ENCODE results near the gene SYT1. TPM values are rescaled to one million over a fixed set of nuclear protein-coding genes. Genes with fewer than 3 reads are reported as not detected.

SYT1 gene
- total and polyA plus RNA-seq, 2 donors (not counting 1 experiment from before 2014, with no cell fraction given), result 0.90 to 2.1 TPM

GRCh38 chr12:78865516-78865915, 942 bp downstream of the SYT1 start:
- no peak overlapping the region for H3K27ac ChIP-seq (ENCODE audit: insufficient read depth, low read length)
- TF ChIP-seq, protein P1, sequence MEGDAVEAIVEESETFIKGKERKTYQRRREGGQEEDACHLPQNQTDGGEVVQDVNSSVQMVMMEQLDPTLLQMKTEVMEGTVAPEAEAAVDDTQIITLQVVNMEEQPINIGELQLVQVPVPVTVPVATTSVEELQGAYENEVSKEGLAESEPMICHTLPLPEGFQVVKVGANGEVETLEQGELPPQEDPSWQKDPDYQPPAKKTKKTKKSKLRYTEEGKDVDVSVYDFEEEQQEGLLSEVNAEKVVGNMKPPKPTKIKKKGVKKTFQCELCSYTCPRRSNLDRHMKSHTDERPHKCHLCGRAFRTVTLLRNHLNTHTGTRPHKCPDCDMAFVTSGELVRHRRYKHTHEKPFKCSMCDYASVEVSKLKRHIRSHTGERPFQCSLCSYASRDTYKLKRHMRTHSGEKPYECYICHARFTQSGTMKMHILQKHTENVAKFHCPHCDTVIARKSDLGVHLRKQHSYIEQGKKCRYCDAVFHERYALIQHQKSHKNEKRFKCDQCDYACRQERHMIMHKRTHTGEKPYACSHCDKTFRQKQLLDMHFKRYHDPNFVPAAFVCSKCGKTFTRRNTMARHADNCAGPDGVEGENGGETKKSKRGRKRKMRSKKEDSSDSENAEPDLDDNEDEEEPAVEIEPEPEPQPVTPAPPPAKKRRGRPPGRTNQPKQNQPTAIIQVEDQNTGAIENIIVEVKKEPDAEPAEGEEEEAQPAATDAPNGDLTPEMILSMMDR (conservative IDR thresholded peaks at IDR 0.05 in 1 of 2, IDR thresholded peaks at IDR 0.05 in 1 of 2; ENCODE audit: low read depth in 1 of 2, low read length in 2 of 2), result no peak
- no peak for TF ChIP-seq EZH2 (IDR thresholded peaks at IDR 0.05; ENCODE audit: low read length, missing control alignments)
- no peak overlapping the region for H3K9ac ChIP-seq (ENCODE audit: insufficient read depth, low read length)
- no peaks in the 10 kb centered on the region for H3K9me3 ChIP-seq (ENCODE audit: control insufficient read depth, insufficient read depth, low read depth, low read length)
- no peaks in the 10 kb centered on the region for H3K79me2 ChIP-seq (ENCODE audit: control insufficient read depth, insufficient read depth, low read length)
- H3K27me3 ChIP-seq (ENCODE audit: control insufficient read depth, insufficient read depth, low read length), result peaks cover 3% of the 10 kb centered on the region
- H3K4me3 ChIP-seq (replicated peaks in 1 of 4; ENCODE audit: control extremely low read depth in 1 of 4, insufficient read depth in 1 of 4, low read depth in 3 of 4, low read length in 4 of 4), result peak overlapping the region; percentile 72 to 92 (median 80)
- H3K4me1 ChIP-seq (ENCODE audit: control insufficient read depth, extremely low read depth, insufficient read depth, low read length), result no peaks in the 10 kb centered on the region
- no peaks in the 10 kb centered on the region for H3K36me3 ChIP-seq (ENCODE audit: control insufficient read depth, insufficient read depth, low read length)
- H3K4me2 ChIP-seq (ENCODE audit: extremely low read depth, insufficient read depth, low read length), result peak overlapping the region; percentile 93
- peak; percentile 28 to 38 for DNase-seq (ENCODE audit: low read depth in 2 of 2)
- H4K20me1 ChIP-seq (ENCODE audit: control insufficient read depth, extremely low read depth, insufficient read depth, low read length), result no peaks in the 10 kb centered on the region
- H2AFZ ChIP-seq (ENCODE audit: low read length), result no peak overlapping the region

DNA sequence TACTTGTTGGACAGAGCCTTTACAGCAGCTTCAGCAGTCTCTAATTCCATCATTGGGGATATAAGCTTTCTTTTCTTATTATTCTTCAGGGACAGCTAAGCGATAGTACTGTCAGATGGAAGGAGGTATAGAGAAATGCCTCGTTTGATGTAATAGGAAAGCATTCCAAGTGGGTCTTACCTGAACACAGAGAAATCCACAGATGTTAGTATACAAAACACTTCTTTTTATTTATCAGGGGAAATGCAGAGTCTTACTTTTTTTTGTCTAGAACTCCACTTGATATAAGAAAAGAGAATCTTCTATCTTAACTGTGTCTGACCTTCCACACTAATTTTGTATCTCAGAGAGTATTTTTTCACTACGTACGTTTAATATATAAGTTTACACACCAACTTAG, 1.9 kb downstream of the SYT1 start:
- Histone ChIP-seq H3K27me3 (ENCODE audit: control insufficient read depth, insufficient read depth, low read length) (peaks cover 3% of the 10 kb centered on the region), H3K4me3 (replicated peaks in 1 of 4; ENCODE audit: control extremely low read depth in 1 of 4, insufficient read depth in 1 of 4, low read depth in 3 of 4, low read length in 4 of 4) (peak overlapping the region in 1 of 4 experiments; percentile 92), H3K9ac (ENCODE audit: insufficient read depth, low read length) (no peak overlapping the region), H4K20me1 (ENCODE audit: control insufficient read depth, extremely low read depth, insufficient read depth, low read length) (no peaks in the 10 kb centered on the region), H3K36me3 (ENCODE audit: control insufficient read depth, insufficient read depth, low read length) (no peaks in the 10 kb centered on the region), H3K9me3 (ENCODE audit: control insufficient read depth, insufficient read depth, low read depth, low read length) (no peaks in the 10 kb centered on the region), H3K27ac (ENCODE audit: insufficient read depth, low read length) (no peak overlapping the region), H3K4me2 (ENCODE audit: extremely low read depth, insufficient read depth, low read length) (no peak overlapping the region), H3K79me2 (ENCODE audit: control insufficient read depth, insufficient read depth, low read length) (no peaks in the 10 kb centered on the region), H3K4me1 (ENCODE audit: control insufficient read depth, extremely low read depth, insufficient read depth, low read length) (no peaks in the 10 kb centered on the region), H2AFZ (ENCODE audit: low read length) (no peak overlapping the region)
- peak in 1 of 2 donors; percentile 15 for DNase-seq (ENCODE audit: low read depth in 2 of 2)
- TF ChIP-seq, protein P1 (conservative IDR thresholded peaks at IDR 0.05 in 1 of 2, IDR thresholded peaks at IDR 0.05 in 1 of 2; ENCODE audit: low read depth in 1 of 2, low read length in 2 of 2), result no peak
- no peak for TF ChIP-seq EZH2 (IDR thresholded peaks at IDR 0.05; ENCODE audit: low read length, missing control alignments)

GRCh38 chr12:78870539-78870938, 6.0 kb downstream of the SYT1 start:
- Histone ChIP-seq H3K9ac (ENCODE audit: insufficient read depth, low read length) (no peak overlapping the region), H3K27ac (ENCODE audit: insufficient read depth, low read length) (no peak overlapping the region), H4K20me1 (ENCODE audit: control insufficient read depth, extremely low read depth, insufficient read depth, low read length) (no peaks in the 10 kb centered on the region), H2AFZ (ENCODE audit: low read length) (no peak overlapping the region), H3K79me2 (ENCODE audit: control insufficient read depth, insufficient read depth, low read length) (no peaks in the 10 kb centered on the region), H3K4me3 (replicated peaks in 1 of 4; ENCODE audit: control extremely low read depth in 1 of 4, insufficient read depth in 1 of 4, low read depth in 3 of 4, low read length in 4 of 4) (no peak overlapping the region), H3K27me3 (ENCODE audit: control insufficient read depth, insufficient read depth, low read length) (no peaks in the 10 kb centered on the region), H3K9me3 (ENCODE audit: control insufficient read depth, insufficient read depth, low read depth, low read length) (no peaks in the 10 kb centered on the region), H3K4me2 (ENCODE audit: extremely low read depth, insufficient read depth, low read length) (no peak overlapping the region), H3K36me3 (ENCODE audit: control insufficient read depth, insufficient read depth, low read length) (no peaks in the 10 kb centered on the region), H3K4me1 (ENCODE audit: control insufficient read depth, extremely low read depth, insufficient read depth, low read length) (no peaks in the 10 kb centered on the region)
- no peak for TF ChIP-seq EZH2 (IDR thresholded peaks at IDR 0.05; ENCODE audit: low read length, missing control alignments)
- TF ChIP-seq, protein P1 (conservative IDR thresholded peaks at IDR 0.05 in 1 of 2, IDR thresholded peaks at IDR 0.05 in 1 of 2; ENCODE audit: low read depth in 1 of 2, low read length in 2 of 2), result no peak
- no peak for DNase-seq (ENCODE audit: low read depth in 2 of 2)
